ENCODE data around the gene UPF2.

GRCh38 chr10:12088919-12089318, 46.3 kb upstream of the UPF2 start:
- TF ChIP-seq, protein P1, sequence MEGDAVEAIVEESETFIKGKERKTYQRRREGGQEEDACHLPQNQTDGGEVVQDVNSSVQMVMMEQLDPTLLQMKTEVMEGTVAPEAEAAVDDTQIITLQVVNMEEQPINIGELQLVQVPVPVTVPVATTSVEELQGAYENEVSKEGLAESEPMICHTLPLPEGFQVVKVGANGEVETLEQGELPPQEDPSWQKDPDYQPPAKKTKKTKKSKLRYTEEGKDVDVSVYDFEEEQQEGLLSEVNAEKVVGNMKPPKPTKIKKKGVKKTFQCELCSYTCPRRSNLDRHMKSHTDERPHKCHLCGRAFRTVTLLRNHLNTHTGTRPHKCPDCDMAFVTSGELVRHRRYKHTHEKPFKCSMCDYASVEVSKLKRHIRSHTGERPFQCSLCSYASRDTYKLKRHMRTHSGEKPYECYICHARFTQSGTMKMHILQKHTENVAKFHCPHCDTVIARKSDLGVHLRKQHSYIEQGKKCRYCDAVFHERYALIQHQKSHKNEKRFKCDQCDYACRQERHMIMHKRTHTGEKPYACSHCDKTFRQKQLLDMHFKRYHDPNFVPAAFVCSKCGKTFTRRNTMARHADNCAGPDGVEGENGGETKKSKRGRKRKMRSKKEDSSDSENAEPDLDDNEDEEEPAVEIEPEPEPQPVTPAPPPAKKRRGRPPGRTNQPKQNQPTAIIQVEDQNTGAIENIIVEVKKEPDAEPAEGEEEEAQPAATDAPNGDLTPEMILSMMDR (IDR thresholded peaks at IDR 0.05; ENCODE audit: poor library complexity, severe bottlenecking): no peak
- no peak for TF ChIP-seq EZH2 (IDR thresholded peaks at IDR 0.05; ENCODE audit: borderline replicate concordance, insufficient read depth, low read length, poor library complexity, severe bottlenecking)
- TF ChIP-seq POLR2AphosphoS5 (IDR thresholded peaks at IDR 0.05): no peak
- TF ChIP-seq EP300 (conservative IDR thresholded peaks at IDR 0.05; ENCODE audit: poor library complexity, severe bottlenecking): no peak
- no peak for TF ChIP-seq TAF1 (IDR thresholded peaks at IDR 0.05; ENCODE audit: low read depth)
- no peak for TF ChIP-seq REST (IDR thresholded peaks at IDR 0.05; ENCODE audit: borderline replicate concordance)
